ENCODE results near the gene LMBRD1.

DNA sequence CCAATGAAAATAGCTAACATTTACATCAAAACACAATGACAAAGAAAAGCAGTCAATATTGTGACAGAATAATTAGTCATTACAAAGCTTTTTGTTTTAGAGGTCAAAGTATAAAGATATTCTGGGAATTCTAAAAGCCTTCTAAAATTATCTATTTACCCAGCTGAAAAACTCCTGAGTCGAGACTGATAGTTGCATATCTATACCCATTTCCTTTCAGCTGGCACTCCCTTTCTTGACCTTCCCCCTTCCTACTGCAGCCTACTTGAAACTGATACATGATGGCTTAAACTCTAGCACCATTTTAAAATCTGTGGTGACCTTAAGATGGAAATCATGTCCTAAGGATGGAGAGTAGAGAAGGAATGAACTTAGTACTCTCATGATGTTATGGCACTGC lies 38.6 kb downstream of the LMBRD1 start:
- TF ChIP-seq POLR2AphosphoS5 (IDR thresholded peaks at IDR 0.05; ENCODE audit: borderline replicate concordance, low read depth, low read length) (no peak), EZH2 (IDR thresholded peaks at IDR 0.05) (no peak), FOXP2 (optimal IDR thresholded peaks at IDR 0.05; ENCODE audit: control extremely low read depth, extremely low read length, insufficient read depth) (no peak)
